ENCODE data around the gene BCL3. TPM values are rescaled to one million over a fixed set of nuclear protein-coding genes. Genes with fewer than 3 reads are reported as not detected.

The BCL3 gene
- polyA plus RNA-seq, 4 donors = 5.6 to 10.2 (median 6.2) TPM

- DNase-seq (ENCODE audit: low read depth in 4 of 4, low spot score in 3 of 4) = no peak
These were observed 8.1 kb upstream of the BCL3 start for GRCh38 chr19:44740351-44740824.

DNA sequence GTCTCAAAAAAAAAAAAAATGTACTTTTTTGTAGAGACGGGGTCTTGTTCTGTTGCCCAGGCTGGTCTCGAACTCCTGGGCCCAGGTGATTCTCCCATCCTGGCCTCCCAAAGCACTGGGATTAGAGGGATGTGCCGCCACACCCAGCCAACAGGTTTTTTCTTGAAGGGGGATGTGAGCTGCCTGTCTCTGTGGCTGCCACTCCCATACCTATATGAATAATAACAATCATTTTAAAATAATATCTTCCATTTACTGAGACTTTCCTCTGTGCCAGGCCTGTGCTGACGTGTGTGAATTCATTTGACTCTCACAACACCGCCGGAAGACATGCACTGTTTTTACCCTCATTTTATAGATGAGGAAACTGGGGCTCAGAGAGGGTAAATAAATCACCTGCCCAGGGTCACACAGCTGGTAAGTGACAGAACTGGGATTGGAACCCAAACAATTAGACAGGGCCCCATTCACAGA, 7.2 kb upstream of the BCL3 start:
- DNase-seq (ENCODE audit: low read depth in 4 of 4, low spot score in 3 of 4) = no peak

DNA sequence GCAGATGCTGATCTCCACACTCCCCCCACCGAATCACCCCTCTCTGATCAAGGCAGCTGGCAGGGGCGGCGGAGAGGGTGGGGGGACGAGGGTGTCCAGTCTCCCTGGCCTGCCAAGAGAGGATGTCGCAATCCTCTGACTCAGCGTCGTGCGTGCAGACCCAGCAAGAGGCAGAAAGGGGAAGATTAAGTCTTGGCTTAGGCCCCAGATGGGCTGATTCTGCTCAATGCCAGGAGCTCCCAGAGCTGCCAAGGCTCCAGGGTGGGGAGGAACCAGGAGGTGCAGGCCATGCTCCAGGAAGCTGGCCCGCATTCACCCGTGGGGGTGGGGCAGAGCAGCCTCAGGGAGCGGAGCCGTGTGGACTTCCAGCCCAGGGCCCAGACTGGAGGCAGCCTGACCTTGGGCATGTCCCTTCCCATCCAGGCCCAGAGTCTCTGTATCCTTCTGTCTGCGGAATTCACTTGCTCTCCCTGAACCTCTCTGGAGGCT, 6.6 kb upstream of the BCL3 start:
- no peak for DNase-seq (ENCODE audit: low read depth in 4 of 4, low spot score in 3 of 4)

DNA sequence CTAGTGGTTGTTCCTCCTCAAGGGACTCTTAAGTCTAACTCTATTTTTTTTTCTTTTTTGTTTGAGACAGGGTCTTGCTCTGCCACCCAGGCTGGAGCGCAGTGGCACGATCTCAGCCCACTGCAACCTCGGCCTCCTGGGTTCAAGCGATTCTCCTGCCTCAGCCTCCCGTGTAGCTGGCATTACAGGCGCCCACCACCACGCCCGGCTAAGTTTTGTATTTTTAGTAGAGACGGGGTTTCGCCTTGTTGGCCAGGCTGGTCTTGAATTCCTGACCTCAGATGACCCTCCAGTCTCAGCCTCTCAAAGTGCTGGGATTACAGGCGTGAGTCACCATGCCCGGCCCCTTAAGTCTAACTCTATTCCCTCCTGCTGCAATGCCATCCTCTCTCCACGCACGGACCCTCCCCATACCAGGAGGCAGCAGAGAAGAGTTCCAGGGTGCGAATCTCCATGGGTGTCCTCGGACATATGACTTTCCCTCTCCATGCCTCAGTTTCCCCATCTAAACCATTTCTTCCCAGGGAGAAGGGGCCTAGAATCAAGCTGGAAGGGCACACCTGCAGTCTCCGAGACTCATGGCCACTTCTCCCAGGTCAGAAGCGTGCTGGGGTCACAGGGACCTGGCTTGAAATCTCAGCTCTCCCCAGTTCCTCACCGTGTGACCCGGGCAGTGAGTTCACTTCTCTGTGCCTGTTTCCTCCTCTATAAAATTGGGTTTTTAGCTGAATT, 6.0 kb upstream of the BCL3 start:
- DNase-seq (ENCODE audit: low read depth in 4 of 4, low spot score in 3 of 4) = no peak

- no peak for DNase-seq (ENCODE audit: low read depth in 4 of 4, low spot score in 3 of 4)
These were observed 3.6 kb upstream of the BCL3 start for GRCh38 chr19:44744871-44745332.

DNA sequence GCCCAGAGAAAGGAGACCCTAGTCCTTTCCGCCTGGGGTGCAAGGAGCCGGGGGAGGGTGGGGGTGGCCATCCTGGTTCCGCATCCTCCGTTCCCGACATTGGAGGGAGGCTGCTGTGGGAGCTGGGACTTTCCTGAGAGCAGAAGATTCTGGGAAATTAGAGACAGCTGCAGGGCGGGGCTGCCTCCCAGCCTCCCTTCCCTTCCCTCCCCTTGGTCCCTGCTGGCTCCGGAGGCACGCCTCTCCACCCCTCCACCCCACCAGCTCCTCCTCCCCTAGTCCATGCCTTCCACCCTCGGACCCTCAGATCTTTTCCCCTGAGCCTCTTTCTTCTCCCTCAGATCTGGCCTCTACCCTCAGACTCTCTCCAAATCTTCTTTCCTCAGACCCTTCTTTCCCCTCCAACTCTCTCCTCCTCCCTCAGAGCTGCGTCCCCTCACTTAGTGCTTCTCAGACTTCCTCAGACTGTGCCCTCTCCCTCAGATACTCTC, 3.1 kb upstream of the BCL3 start:
- no peak for DNase-seq (ENCODE audit: low read depth in 4 of 4, low spot score in 3 of 4)

DNA sequence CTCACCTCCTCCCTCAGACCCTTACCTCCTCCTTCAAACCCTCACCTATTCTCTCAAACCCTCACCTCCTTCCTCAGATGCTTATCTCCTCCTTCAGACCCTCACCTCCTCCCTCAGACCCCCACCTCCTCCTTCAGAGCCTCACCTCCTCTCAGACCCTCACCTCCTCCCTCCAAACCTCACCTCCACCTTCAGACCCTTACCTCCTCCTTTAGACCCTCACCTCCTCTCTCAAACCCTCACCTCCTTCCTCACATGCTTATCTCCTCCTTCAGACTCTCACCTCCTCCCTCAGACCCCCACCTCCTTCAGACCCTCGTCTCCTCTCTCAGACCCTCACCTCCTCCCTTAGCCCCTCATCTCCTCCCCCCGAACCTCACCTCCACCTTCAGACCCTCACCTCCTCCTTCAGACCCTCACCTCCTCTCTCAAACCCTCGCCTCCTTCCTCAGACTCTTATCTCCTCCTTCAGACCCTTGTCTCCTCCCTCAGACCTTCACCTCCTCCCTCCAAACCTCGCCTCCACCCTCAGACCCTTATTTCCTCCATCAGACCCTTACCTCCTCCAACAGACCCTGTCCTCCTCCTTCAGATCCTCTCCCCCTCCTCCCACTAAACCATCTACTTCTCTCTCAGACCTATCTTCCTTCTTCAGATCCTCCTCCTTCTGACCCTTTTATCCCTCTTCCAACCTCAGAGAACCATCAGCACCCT, 2.5 kb upstream of the BCL3 start:
- no peak for DNase-seq (ENCODE audit: low read depth in 4 of 4, low spot score in 3 of 4)

GRCh38 chr19:44746616-44746945, 1.9 kb upstream of the BCL3 start:
- DNase-seq (ENCODE audit: low read depth in 4 of 4, low spot score in 3 of 4) = no peak

DNA sequence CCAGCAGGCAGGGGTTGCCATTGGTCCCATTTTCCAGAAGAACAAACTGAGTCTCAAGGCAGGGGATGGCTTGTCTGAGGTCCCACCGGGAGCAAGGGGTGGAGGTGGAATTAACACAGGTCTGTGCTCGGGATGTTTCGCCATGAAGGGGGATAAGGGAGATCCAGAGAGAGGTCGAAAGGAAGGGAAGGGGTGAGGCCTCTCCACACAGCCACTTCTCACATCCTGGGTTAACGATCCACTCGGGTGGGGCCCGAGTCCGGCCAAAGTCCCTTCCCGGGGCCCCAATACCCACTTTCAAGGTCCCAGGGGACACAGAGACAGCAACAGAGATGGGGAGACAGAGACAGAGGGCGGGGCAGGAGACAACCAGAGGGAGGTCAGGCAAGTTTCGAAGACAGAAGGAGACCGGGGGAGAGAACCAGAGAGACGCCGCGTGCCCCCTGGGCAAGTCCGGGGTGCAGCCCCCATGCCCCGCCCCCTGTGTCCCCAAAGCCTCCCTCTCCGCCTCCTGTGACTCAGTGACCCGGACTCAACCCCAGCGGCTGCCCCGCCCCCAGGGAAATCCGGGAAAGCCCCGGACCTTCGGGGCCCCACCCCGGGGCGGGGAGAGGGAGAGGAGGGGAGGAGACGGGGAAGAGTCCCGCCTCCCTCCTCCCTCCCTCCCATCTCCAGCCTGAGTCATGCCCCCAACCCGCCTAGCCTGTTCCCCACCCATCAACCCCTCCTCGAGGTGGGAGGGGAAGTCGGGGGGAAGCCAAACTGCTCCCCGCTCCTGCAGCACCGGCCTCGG, 1.4 kb upstream of the BCL3 start:
- peak in 3 of 4 donors; percentile 56 to 82 (median 80) for DNase-seq (ENCODE audit: low read depth in 4 of 4, low spot score in 3 of 4)

GRCh38 chr19:44747739-44748425, 626 bp upstream of the BCL3 start:
- DNase-seq (ENCODE audit: low read depth in 4 of 4, low spot score in 3 of 4) = peak in 1 of 4 donors; percentile 39

- no peak for DNase-seq (ENCODE audit: low read depth in 4 of 4, low spot score in 3 of 4)
These were observed 784 bp downstream of the BCL3 start for GRCh38 chr19:44749292-44749691.

DNA sequence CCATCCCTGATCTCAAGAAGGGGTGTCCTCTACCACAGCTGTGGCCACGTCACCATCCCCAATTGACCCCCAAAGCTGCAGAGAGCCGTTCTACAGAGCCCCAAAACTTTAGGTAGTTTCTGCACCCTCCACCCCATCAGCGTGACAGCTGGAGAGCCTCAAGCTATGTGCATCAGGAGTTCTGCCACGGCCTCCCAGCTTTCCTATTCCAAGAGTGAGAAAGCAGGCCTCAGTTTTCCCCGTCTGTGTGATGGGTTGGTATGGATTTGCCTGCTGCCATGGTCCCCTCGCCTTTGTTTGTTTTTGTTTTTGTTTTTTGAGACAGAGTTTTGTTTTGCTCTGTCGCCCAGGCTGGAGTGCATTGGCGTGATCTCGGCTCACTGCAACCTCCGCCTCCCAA, 1.5 kb downstream of the BCL3 start:
- no peak for DNase-seq (ENCODE audit: low read depth in 4 of 4, low spot score in 3 of 4)

GRCh38 chr19:44752123-44752815, 3.8 kb downstream of the BCL3 start:
- DNase-seq (ENCODE audit: low read depth in 4 of 4, low spot score in 3 of 4) = no peak

- DNase-seq (ENCODE audit: low read depth in 4 of 4, low spot score in 3 of 4) = no peak
These were observed 4.5 kb downstream of the BCL3 start for GRCh38 chr19:44752816-44753625.

- DNase-seq (ENCODE audit: low read depth in 4 of 4, low spot score in 3 of 4) = no peak
These were observed 5.1 kb downstream of the BCL3 start for GRCh38 chr19:44753626-44753931.

- DNase-seq (ENCODE audit: low read depth in 4 of 4, low spot score in 3 of 4) = no peak
These were observed 5.6 kb downstream of the BCL3 start for GRCh38 chr19:44753932-44754749.

DNA sequence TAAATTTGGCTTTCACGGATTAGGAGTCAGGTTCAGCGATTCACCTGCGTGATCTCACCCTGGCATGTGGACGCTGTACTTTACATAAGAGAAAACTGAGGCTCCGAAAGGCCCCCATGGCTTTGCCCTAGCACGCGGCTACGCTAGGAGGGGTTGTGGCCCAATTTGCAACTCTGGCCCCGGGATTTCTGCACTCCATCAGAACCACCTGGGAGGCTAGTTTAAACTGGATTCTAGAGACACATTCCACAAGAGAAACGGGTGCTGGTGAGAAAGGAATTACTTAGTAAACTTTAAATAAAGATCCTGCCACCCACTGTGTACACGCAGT, 6.2 kb downstream of the BCL3 start:
- DNase-seq (ENCODE audit: low read depth in 4 of 4, low spot score in 3 of 4) = no peak

DNA sequence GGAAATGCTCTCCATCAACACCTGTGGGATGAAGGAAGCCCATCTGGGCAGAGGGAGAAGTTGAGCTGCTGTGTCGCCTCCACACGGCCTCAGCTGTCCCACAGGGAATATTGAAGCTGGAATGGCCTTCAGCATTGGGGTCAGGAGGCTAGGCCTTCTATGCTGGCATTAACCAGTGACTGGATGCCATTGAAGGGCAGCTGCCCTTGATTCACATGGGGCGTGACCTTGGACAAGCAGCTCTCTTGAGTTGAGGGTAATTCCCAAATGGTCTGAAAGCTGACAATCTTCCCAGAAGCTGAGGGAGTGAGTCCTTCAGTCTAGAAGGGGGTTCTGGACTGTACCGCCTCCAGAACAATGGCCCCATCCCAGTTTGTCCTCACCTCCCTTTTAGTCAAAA, 6.7 kb downstream of the BCL3 start:
- no peak for DNase-seq (ENCODE audit: low read depth in 4 of 4, low spot score in 3 of 4)

Data from right renal pelvis (tissue), 4 donors.